Muscle of leg (tissue), 11 donors: ENCODE results near the gene HMGB2. TPM values are rescaled to one million over a fixed set of nuclear protein-coding genes. Genes with fewer than 3 reads are reported as not detected.

Experiments used
- DNase-seq: peaks from one replicate; pipeline ENCODE4 v3.0.0; 2013
- H3K27ac ChIP-seq: one replicate; pipeline ENCODE4 v1.5.1; 2013; ENCODE audit warnings: mild to moderate bottlenecking, low read length, control low read depth
- H3K27me3 ChIP-seq: one replicate; pipeline ENCODE4 v1.6.1; 2013; ENCODE audit warnings: low read length; ENCODE audit not compliant: control insufficient read depth, insufficient read depth
- H3K36me3 ChIP-seq: one replicate; pipeline ENCODE4 v1.6.1; 2013; ENCODE audit warnings: low read length; ENCODE audit not compliant: control insufficient read depth, insufficient read depth
- H3K4me1 ChIP-seq: one replicate; pipeline ENCODE4 v1.6.1; 2013; ENCODE audit warnings: low read length; ENCODE audit not compliant: control insufficient read depth, insufficient read depth
- H3K4me3 ChIP-seq: one replicate; pipeline ENCODE4 v1.5.1; 2013; ENCODE audit warnings: low read length, control low read depth
- H3K9me3 ChIP-seq: replicated peaks from 2 replicates; pipeline ENCODE4 v1.6.1; 2013; ENCODE audit warnings: low read depth, low read length; ENCODE audit not compliant: control insufficient read depth
- WGBS: methylation state at CpG from one replicate; pipeline ENCODE4 v1.1.5; 2013; ENCODE audit warnings: missing lambda C conversion rate; ENCODE audit not compliant: insufficient coverage; 5-methylcytosine and 5-hydroxymethylcytosine counted together
- polyA plus RNA-seq, 8 donors: library from polyadenylated mRNA; unstranded; fragments of 120-200 nt; gene quantifications; one replicate each; pipeline versions ENCODE4 v1.2.1 to v1.2.3, GENCODE V29; 2013; ENCODE audit warnings: inconsistent platforms in 1 of 8, low replicate concordance in 1 of 8; ENCODE audit not compliant: insufficient read length in 8 of 8, insufficient read depth in 1 of 8
- total RNA-seq: library from RNA; stranded (reverse); fragments of 120-200 nt; gene quantifications from one replicate; pipeline ENCODE4 v1.2.4, GENCODE V29; 2013

Gene HMGB2
- total and polyA plus RNA-seq, 9 donors: 104 to 243 (median 197) TPM

DNA sequence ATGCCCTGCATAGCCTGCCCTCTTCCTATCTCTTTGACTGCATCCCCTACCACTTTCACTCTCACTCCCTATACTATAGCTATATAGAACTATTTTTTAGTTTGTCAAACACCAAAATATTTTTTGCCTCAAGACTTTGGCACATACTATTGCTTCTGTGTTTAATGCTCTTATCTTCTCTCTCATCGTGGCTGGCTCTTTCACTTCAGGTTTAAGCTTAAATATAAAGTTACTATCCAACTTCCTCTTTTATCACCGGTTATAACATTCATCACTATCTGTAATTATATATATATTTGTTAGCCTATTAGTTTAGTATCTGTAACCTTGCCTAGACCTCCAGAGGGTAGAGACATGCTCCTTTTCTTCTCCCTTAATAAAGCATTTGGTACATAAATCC, 11.5 kb upstream of the HMGB2 start:
- Histone ChIP-seq H3K4me1 (no peaks in the 10 kb centered on the region), H3K36me3 (no peaks in the 10 kb centered on the region), H3K9me3 (no peaks in the 10 kb centered on the region), H3K4me3 (no peak overlapping the region), H3K27me3 (no peaks in the 10 kb centered on the region), H3K27ac (no peak overlapping the region)
- DNase-seq: no peak
- no CpG with 5 or more reads among the region's 2 CpGs for WGBS

- Histone ChIP-seq H3K27me3 (no peaks in the 10 kb centered on the region), H3K4me3 (no peak overlapping the region), H3K9me3 (no peaks in the 10 kb centered on the region), H3K36me3 (no peaks in the 10 kb centered on the region), H3K27ac (no peak overlapping the region), H3K4me1 (no peaks in the 10 kb centered on the region)
- DNase-seq: no peak
- no CpG with 5 or more reads among the region's 3 CpGs for WGBS
Observed at GRCh38 chr4:173343832-173344397, 9.8 kb upstream of the HMGB2 start.

- no CpG with 5 or more reads among the region's 2 CpGs for WGBS
Observed at GRCh38 chr4:173337463-173337862, 3.3 kb upstream of the HMGB2 start.

GRCh38 chr4:173334891-173335752, 964 bp upstream of the HMGB2 start:
- H3K36me3 ChIP-seq: peaks cover 8% of the 10 kb centered on the region
- DNase-seq: peak; percentile 88
- H3K27ac ChIP-seq: peak overlapping the region; percentile 87
- peaks cover 11% of the 10 kb centered on the region for H3K4me1 ChIP-seq
- no peaks in the 10 kb centered on the region for H3K27me3 ChIP-seq
- H3K9me3 ChIP-seq: no peaks in the 10 kb centered on the region
- 0% methylated on average over 18 of the region's 52 CpGs for WGBS
- peak overlapping the region; percentile 98 for H3K4me3 ChIP-seq

More at GRCh38 chr4:173337463-173337862, 3.3 kb upstream of the HMGB2 start:
- Histone ChIP-seq H3K9me3 (no peaks in the 10 kb centered on the region), H3K4me3 (no peak overlapping the region), H3K27ac (no peak overlapping the region), H3K4me1 (peaks cover 11% of the 10 kb centered on the region), H3K36me3 (peaks cover 3% of the 10 kb centered on the region), H3K27me3 (no peaks in the 10 kb centered on the region)
- DNase-seq: no peak

DNA sequence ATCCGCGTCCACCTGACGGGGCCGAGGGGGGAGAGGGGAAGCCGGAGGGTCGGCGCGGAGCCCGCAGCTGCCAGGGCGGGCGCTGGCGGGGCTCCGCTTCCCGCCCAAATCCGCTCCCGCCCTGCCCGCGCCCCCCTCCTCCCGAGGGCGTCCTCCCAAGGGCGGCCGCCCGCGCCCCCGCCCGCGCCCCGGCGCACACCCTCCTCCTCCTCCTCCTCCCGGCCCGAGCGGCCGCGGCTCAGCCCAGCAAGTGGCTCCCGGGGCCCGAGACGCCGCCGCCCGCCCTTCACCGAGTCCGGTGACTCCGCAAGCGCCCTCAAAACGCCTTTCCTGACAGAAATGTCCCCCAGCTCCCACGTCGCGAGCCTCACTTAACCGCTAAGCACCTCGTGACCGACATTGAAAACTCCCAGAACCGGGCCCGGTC, 487 bp downstream of the HMGB2 start:
- Histone ChIP-seq H3K36me3 (peaks cover 8% of the 10 kb centered on the region), H3K9me3 (no peaks in the 10 kb centered on the region), H3K4me1 (peaks cover 11% of the 10 kb centered on the region), H3K27ac (peak overlapping the region; percentile 100), H3K4me3 (peak overlapping the region; percentile 98), H3K27me3 (no peaks in the 10 kb centered on the region)
- WGBS: under 1% methylated on average over 34 of the region's 53 CpGs
- DNase-seq: peak; percentile 78

- H3K9me3 ChIP-seq: no peaks in the 10 kb centered on the region
- WGBS: 2% methylated on average over 8 of the region's 21 CpGs
- DNase-seq: peak; percentile 14
- peak overlapping the region; percentile 91 for H3K27ac ChIP-seq
- peak overlapping the region; percentile 98 for H3K4me3 ChIP-seq
- peaks cover 11% of the 10 kb centered on the region for H3K36me3 ChIP-seq
- peaks cover 11% of the 10 kb centered on the region for H3K4me1 ChIP-seq
- H3K27me3 ChIP-seq: no peaks in the 10 kb centered on the region
Observed at GRCh38 chr4:173332963-173333657, 1.0 kb downstream of the HMGB2 start.

DNA sequence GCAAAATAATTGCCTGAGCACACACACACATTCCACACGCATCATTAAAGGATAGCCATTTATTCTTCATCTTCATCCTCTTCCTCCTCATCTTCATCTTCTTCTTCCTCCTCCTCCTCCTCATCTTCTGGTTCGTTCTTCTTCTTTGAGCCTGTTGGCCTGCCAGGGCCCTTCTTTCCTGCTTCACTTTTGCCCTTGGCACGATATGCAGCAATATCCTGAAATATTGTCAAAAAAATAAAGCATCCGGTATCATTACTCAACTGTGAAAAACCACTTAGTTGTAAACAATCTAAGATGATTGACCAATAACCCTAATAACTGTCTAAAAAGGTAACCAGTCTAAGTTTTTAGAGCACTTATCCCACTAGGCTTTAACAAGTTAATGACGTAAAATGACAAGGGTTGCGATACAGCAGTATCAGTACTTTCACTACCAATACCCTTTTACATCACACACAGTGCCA, 2.1 kb downstream of the HMGB2 start:
- Histone ChIP-seq H3K36me3 (peaks cover 11% of the 10 kb centered on the region), H3K27ac (peak overlapping the region; percentile 91), H3K27me3 (no peaks in the 10 kb centered on the region), H3K9me3 (no peaks in the 10 kb centered on the region), H3K4me3 (peak overlapping the region; percentile 98), H3K4me1 (peaks cover 11% of the 10 kb centered on the region)
- 37% methylated on average over 4 of the region's 6 CpGs for WGBS
- DNase-seq: no peak

DNA sequence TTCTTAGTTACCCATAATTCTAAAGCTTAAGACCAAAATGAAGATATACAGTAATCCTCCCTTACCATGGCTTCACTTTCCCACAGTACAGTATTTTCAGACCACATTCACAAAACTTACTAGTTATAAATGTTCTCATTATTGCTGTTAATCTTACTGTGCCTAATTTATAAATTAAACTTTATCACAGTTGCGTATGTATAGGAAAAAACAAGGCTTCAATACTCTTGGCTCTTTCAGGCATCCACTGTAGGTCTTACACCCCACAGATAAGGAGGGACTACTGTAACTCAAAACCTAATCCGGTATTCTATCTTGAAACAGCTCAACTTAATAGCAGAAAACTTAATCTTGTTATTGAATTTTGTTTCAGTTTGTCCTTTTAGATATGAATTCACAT, 3.6 kb downstream of the HMGB2 start:
- H3K4me1 ChIP-seq: peaks cover 11% of the 10 kb centered on the region
- no peak overlapping the region for H3K27ac ChIP-seq
- no peak for DNase-seq
- H3K36me3 ChIP-seq: peaks cover 13% of the 10 kb centered on the region
- WGBS: no CpG with 5 or more reads among the region's 2 CpGs
- no peak overlapping the region for H3K4me3 ChIP-seq
- no peaks in the 10 kb centered on the region for H3K27me3 ChIP-seq
- H3K9me3 ChIP-seq: no peaks in the 10 kb centered on the region

GRCh38 chr4:173328236-173328901, 5.8 kb downstream of the HMGB2 start:
- H3K27me3 ChIP-seq: no peaks in the 10 kb centered on the region
- peaks cover 7% of the 10 kb centered on the region for H3K4me1 ChIP-seq
- no peak overlapping the region for H3K27ac ChIP-seq
- H3K36me3 ChIP-seq: peaks cover 15% of the 10 kb centered on the region
- H3K4me3 ChIP-seq: no peak overlapping the region
- DNase-seq: peak; percentile 16
- WGBS: 70% methylated on average over 2 of the region's 5 CpGs
- no peaks in the 10 kb centered on the region for H3K9me3 ChIP-seq
